Body of pancreas (tissue), 4 donors: ENCODE measurements around the gene MYCN. TPM values are rescaled to one million over a fixed set of nuclear protein-coding genes. Genes with fewer than 3 reads are reported as not detected.

ENCODE experiments used
- ATAC-seq: fragments of 150-250 bp; one replicate; pipeline ENCODE4 v1.9.1; 2016
- DNase-seq, 4 donors: peaks; one replicate each; pipeline ENCODE4 v3.0.0-alpha.2; 2019
- H3K27ac ChIP-seq, 4 donors: fragments of 200-600 bp; sonication (generic); 1 replicate in 3 of 4; 2 replicates in 1 of 4; pipeline versions ENCODE4 v1.5.1 to v1.6.1; 2016 to 2019; ENCODE audit warnings: mild to moderate bottlenecking in 1 of 4, mixed read lengths in 1 of 4, moderate library complexity in 1 of 4
- H3K27me3 ChIP-seq, 2 donors: fragments of 200-600 bp; sonication (generic); one replicate each; pipeline ENCODE4 v1.6.0; 2016; ENCODE audit warnings: mild to moderate bottlenecking in 1 of 2
- H3K36me3 ChIP-seq, 2 donors: fragments of 200-600 bp; sonication (generic); replicated peaks in 1 of 2; 2 replicates each; pipeline ENCODE4 v1.5.1; 2016; ENCODE audit warnings: low read depth in 2 of 2; ENCODE audit not compliant: insufficient read depth in 1 of 2
- H3K4me1 ChIP-seq: fragments of 200-600 bp; sonication (generic); one replicate; pipeline ENCODE4 v1.6.0; 2016
- H3K4me3 ChIP-seq, 2 donors: fragments of 200-600 bp; sonication (generic); 1 replicate in 1 of 2; 2 replicates in 1 of 2; pipeline ENCODE4 v1.5.1; 2016 to 2019
- H3K9me3 ChIP-seq, 3 donors: fragments of 200-600 bp; sonication (generic); 1 replicate in 2 of 3; 2 replicates in 1 of 3; pipeline ENCODE4 v1.5.1; 2016
- POLR2A ChIP-seq, 3 donors: fragments of 450-650 bp; IDR thresholded peaks; one replicate each; pipeline ENCODE4 v1.6.1; 2016; ENCODE audit warnings: antibody characterized with exemption in 3 of 3, mild to moderate bottlenecking in 2 of 3
- WGBS, 2 donors: methylation state at CpG; one replicate each; pipeline ENCODE4 v1.1.5; 2017; 5-methylcytosine and 5-hydroxymethylcytosine counted together
- intact Hi-C: fragments of 100-400 bp; cut with DNase I; formaldehyde crosslinking; loops from one replicate; pipeline ENCODE4 v1.15.1; 2023
- total RNA-seq, 2 donors: library from RNA; depleted of rRNA; stranded (reverse); fragments of >200 nt; gene quantifications; one replicate each; pipeline ENCODE4 v1.1.0, GENCODE V29; 2016
- TF ChIP-seq, protein P1 (sequence below), 7 experiments: fragments of 450-650 bp in 4 of 7; fragments of 200-600 bp in 3 of 7; sonication (generic) in 3 of 7; IDR thresholded peaks; one replicate each; pipeline ENCODE4 v1.5.1; 2016 to 2019; ENCODE audit warnings: antibody characterized with exemption in 7 of 7

Gene MYCN
- total RNA-seq, 2 donors from 2014 or later: not detected

- no peak for TF ChIP-seq POLR2A (IDR thresholded peaks at IDR 0.05)
- TF ChIP-seq, protein P1, sequence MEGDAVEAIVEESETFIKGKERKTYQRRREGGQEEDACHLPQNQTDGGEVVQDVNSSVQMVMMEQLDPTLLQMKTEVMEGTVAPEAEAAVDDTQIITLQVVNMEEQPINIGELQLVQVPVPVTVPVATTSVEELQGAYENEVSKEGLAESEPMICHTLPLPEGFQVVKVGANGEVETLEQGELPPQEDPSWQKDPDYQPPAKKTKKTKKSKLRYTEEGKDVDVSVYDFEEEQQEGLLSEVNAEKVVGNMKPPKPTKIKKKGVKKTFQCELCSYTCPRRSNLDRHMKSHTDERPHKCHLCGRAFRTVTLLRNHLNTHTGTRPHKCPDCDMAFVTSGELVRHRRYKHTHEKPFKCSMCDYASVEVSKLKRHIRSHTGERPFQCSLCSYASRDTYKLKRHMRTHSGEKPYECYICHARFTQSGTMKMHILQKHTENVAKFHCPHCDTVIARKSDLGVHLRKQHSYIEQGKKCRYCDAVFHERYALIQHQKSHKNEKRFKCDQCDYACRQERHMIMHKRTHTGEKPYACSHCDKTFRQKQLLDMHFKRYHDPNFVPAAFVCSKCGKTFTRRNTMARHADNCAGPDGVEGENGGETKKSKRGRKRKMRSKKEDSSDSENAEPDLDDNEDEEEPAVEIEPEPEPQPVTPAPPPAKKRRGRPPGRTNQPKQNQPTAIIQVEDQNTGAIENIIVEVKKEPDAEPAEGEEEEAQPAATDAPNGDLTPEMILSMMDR (IDR thresholded peaks at IDR 0.05): no peak
- no peak for DNase-seq
- Histone ChIP-seq H3K27me3 (no peaks in the 10 kb centered on the region), H3K27ac (no peak overlapping the region), H3K4me3 (no peak overlapping the region), H3K4me1 (no peaks in the 10 kb centered on the region), H3K9me3 (no peaks in the 10 kb centered on the region), H3K36me3 (no peaks in the 10 kb centered on the region)
- no peak for ATAC-seq
- 50 to 60% methylated on average over 9 of the region's 9 CpGs for WGBS, 2 donors
- intact Hi-C loops: no loop called here
These were observed 21.5 kb upstream of the MYCN start for GRCh38 chr2:15918761-15919356.

GRCh38 chr2:15919716-15920434, 20.5 kb upstream of the MYCN start:
- 30 to 54% methylated on average over 6 to 7 of the region's 7 CpGs for WGBS, 2 donors
- no peak overlapping the region for H3K4me3 ChIP-seq
- DNase-seq (no peak), ATAC-seq (no peak)
- no peak overlapping the region for H3K27ac ChIP-seq
- intact Hi-C loops: no loop called here
- no peaks in the 10 kb centered on the region for H3K4me1 ChIP-seq
- no peaks in the 10 kb centered on the region for H3K9me3 ChIP-seq
- H3K27me3 ChIP-seq: no peaks in the 10 kb centered on the region
- no peak for TF ChIP-seq POLR2A (IDR thresholded peaks at IDR 0.05)
- TF ChIP-seq, protein P1 (IDR thresholded peaks at IDR 0.05): no peak
- no peaks in the 10 kb centered on the region for H3K36me3 ChIP-seq

DNA sequence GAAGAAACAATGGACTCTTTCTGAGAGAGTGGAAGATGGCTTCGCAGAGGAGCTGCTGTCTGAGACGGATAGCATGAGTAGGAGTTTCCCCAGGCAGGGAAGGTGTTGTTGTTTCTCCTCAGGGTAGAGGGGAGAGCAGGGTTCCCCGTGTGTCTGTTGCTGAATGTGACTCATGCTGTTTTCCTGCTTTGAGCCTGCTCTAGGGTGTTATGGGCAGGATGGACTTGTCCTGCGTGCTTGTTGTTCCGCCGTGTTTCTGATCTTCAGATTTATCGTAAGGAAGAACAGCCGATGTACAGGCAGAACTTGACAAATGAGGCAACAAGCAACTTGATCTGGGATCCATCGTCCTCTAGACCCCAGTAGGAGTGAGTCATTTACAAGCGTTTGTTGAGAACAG, 19.7 kb upstream of the MYCN start:
- ATAC-seq: no peak
- 68% methylated on average over 10 of the region's 10 CpGs for WGBS, 2 donors
- intact Hi-C loops: no loop called here

GRCh38 chr2:15923597-15923996, 16.8 kb upstream of the MYCN start:
- intact Hi-C loops: no loop called here
- no peaks in the 10 kb centered on the region for H3K27me3 ChIP-seq
- TF ChIP-seq, protein P1 (IDR thresholded peaks at IDR 0.05): no peak
- TF ChIP-seq POLR2A (IDR thresholded peaks at IDR 0.05): no peak
- no peak overlapping the region for H3K27ac ChIP-seq
- no peak overlapping the region for H3K4me3 ChIP-seq
- no peak for DNase-seq
- H3K36me3 ChIP-seq: no peaks in the 10 kb centered on the region
- WGBS, 2 donors: 33 to 66% methylated on average over 4 of the region's 4 CpGs
- H3K9me3 ChIP-seq: no peaks in the 10 kb centered on the region
- no peak for ATAC-seq
- H3K4me1 ChIP-seq: no peaks in the 10 kb centered on the region

More for the DNA sequence above, 19.7 kb upstream of the MYCN start:
- no peak for DNase-seq
- H3K27me3 ChIP-seq: no peaks in the 10 kb centered on the region
- TF ChIP-seq, protein P1 (IDR thresholded peaks at IDR 0.05): no peak
- TF ChIP-seq POLR2A (IDR thresholded peaks at IDR 0.05): no peak
- no peaks in the 10 kb centered on the region for H3K36me3 ChIP-seq
- H3K4me3 ChIP-seq: no peak overlapping the region
- no peak overlapping the region for H3K27ac ChIP-seq
- H3K9me3 ChIP-seq: no peaks in the 10 kb centered on the region
- no peaks in the 10 kb centered on the region for H3K4me1 ChIP-seq

DNA sequence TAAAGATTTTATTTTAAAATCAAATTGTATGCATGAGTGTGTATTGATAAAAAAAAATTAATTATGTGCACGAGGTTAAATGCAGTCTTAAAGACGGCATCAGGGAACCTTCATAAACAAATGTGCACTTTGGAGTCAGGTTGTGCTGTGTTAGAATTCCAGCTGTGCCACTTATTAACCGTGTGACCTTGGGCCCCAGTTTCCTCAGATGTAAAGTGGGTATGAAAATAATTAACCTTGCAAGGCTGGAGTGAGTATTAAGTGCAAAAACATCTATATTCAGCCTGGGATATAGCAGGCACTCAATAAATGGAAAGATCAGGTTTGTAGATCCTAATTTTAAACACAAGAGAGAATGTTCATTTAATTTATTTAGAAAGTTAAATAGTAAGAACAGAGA, 14.5 kb upstream of the MYCN start:
- DNase-seq: no peak
- no peaks in the 10 kb centered on the region for H3K4me1 ChIP-seq
- WGBS, 2 donors: 32 to 41% methylated on average over 3 of the region's 3 CpGs
- no peak overlapping the region for H3K4me3 ChIP-seq
- TF ChIP-seq, protein P1 (IDR thresholded peaks at IDR 0.05): no peak
- TF ChIP-seq POLR2A (IDR thresholded peaks at IDR 0.05): no peak
- H3K9me3 ChIP-seq: no peaks in the 10 kb centered on the region
- no peaks in the 10 kb centered on the region for H3K36me3 ChIP-seq
- no peaks in the 10 kb centered on the region for H3K27me3 ChIP-seq
- intact Hi-C loops: no loop called here
- H3K27ac ChIP-seq: no peak overlapping the region
- ATAC-seq: no peak
